Ramos (cell line): Measurements from ENCODE around the gene ATXN2.
"Not testable (repeated sequence)": the region's sequence is repeated elsewhere in the genome, so short reads cannot be mapped to it uniquely, and the experiment has no call there.

Experiments used
- in situ Hi-C: fragments of 300-500 bp; cut with MboI; formaldehyde crosslinking; loops from one replicate; pipeline ENCODE4 v1.14.3; 2022; ENCODE audit warnings: low sequenced_read_pairs; ENCODE audit not compliant: unreplicated experiment

Gene ATXN2

GRCh38 chr12:111602348-111602747 is 3.2 kb upstream of the ATXN2 start:
- in situ Hi-C loops = no loop called here

GRCh38 chr12:111600986-111601385 is 1.9 kb upstream of the ATXN2 start:
- in situ Hi-C loops = not testable (repeated sequence)

- in situ Hi-C loops = no loop called here
Observed at GRCh38 chr12:111600205-111600642, 1.1 kb upstream of the ATXN2 start.

GRCh38 chr12:111599453-111600204 is 514 bp upstream of the ATXN2 start:
- in situ Hi-C loops = no loop called here

- in situ Hi-C loops = no loop called here
Observed at GRCh38 chr12:111597831-111598636, 1.1 kb downstream of the ATXN2 start.

GRCh38 chr12:111596985-111597830 is 1.9 kb downstream of the ATXN2 start:
- in situ Hi-C loops = no loop called here

GRCh38 chr12:111595341-111595835 is 3.7 kb downstream of the ATXN2 start:
- in situ Hi-C loops = not testable (repeated sequence)

GRCh38 chr12:111591399-111592010 is 7.6 kb downstream of the ATXN2 start:
- in situ Hi-C loops = not testable (repeated sequence)

GRCh38 chr12:111590552-111590951 is 8.6 kb downstream of the ATXN2 start:
- in situ Hi-C loops = no loop called here

- in situ Hi-C loops = no loop called here
Observed at GRCh38 chr12:111589601-111590000, 9.5 kb downstream of the ATXN2 start.

GRCh38 chr12:111588010-111588409 is 11.1 kb downstream of the ATXN2 start:
- in situ Hi-C loops = no loop called here

- in situ Hi-C loops = no loop called here
Observed at GRCh38 chr12:111586986-111587385, 12.1 kb downstream of the ATXN2 start.

GRCh38 chr12:111585690-111586089 is 13.4 kb downstream of the ATXN2 start:
- in situ Hi-C loops = no loop called here

- in situ Hi-C loops = no loop called here
Observed at GRCh38 chr12:111584959-111585358, 14.2 kb downstream of the ATXN2 start.

GRCh38 chr12:111583506-111583905 is 15.6 kb downstream of the ATXN2 start:
- in situ Hi-C loops = not testable (repeated sequence)

GRCh38 chr12:111582133-111582747 is 16.9 kb downstream of the ATXN2 start:
- in situ Hi-C loops = no loop called here

- in situ Hi-C loops = no loop called here
Observed at GRCh38 chr12:111581434-111582132, 17.5 kb downstream of the ATXN2 start.

- in situ Hi-C loops = no loop called here
Observed at GRCh38 chr12:111580737-111581136, 18.4 kb downstream of the ATXN2 start.

GRCh38 chr12:111580119-111580425 is 19.0 kb downstream of the ATXN2 start:
- in situ Hi-C loops = no loop called here
